ENCODE measurements around the gene BSN. TPM values are rescaled to one million over a fixed set of nuclear protein-coding genes. Genes with fewer than 3 reads are reported as not detected.

Gene BSN
- total RNA-seq, 5 donors from 2014 or later (not counting 1 experiment from before 2014, with no cell fraction given) = 0.08 to 0.44 (median 0.32) TPM

DNA sequence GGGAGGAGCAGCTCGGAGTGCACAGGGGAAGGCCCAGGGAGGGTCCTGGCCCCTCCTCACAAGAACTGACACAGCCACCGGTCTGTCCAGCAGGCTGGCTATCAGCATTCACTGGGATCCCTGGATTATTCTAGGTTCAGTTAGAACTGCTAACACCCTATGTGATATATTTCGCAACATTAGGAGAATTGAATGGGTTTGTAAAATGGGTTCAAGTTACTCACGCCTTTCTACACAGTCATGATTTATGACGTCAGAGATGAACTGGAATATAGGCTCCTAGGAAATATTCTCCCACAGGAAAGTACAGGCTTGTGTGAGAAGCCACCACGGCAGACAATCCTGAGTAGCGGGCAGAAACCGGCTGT lies 969 bp upstream of the BSN start:
- 80% methylated on average over 2 of the region's 8 CpGs for WGBS (ENCODE audit: insufficient coverage)
- no peak overlapping the region for H3K27ac ChIP-seq (ENCODE audit: low read length)
- no peaks in the 10 kb centered on the region for H3K9me3 Mint-ChIP-seq
- H3K27me3 Mint-ChIP-seq = peaks cover 27 to 60% of the 10 kb centered on the region in 2 donors
- peaks cover 13 to 59% of the 10 kb centered on the region in 2 experiments for H3K27me3 ChIP-seq (replicated peaks in 1 of 2; ENCODE audit: control insufficient read depth in 2 of 2, extremely low read depth in 1 of 2, insufficient read depth in 2 of 2, low read length in 1 of 2)
- POLR2A ChIA-PET = no interaction called here
- H3K4me3 ChIP-seq (ENCODE audit: control insufficient read depth in 1 of 2, extremely low read depth in 1 of 2, low read length in 1 of 2) = no peak overlapping the region
- CTCF ChIA-PET = interaction anchor here in 1 of 2 donors (0.5 kb wide), 2 partner anchors 119 to 888 kb away, joined by 3 to 4 read pairs; no protein-coding TSS in a partner anchor
- H3K36me3 Mint-ChIP-seq = no peaks in the 10 kb centered on the region
- peaks cover 9 to 26% of the 10 kb centered on the region in 2 experiments for H3K4me1 ChIP-seq (ENCODE audit: control insufficient read depth in 1 of 2, extremely low read depth in 1 of 2, insufficient read depth in 2 of 2, low read length in 2 of 2)
- H3K4me1 Mint-ChIP-seq = peaks cover 17 to 29% (median 18%) of the 10 kb centered on the region in 3 donors
- H3K9me3 ChIP-seq = no peaks in the 10 kb centered on the region
- H3K27ac Mint-ChIP-seq = no peak overlapping the region
- no peak for ATAC-seq (replicated peaks in 1 of 4)
- DNase-seq = no peak
- H3K36me3 ChIP-seq (ENCODE audit: control insufficient read depth in 2 of 2, extremely low read depth in 1 of 2, insufficient read depth in 1 of 2, low read length in 1 of 2) = no peaks in the 10 kb centered on the region
- H3K4me3 Mint-ChIP-seq = peak overlapping the region; percentile 81 to 89 (median 82)

DNA sequence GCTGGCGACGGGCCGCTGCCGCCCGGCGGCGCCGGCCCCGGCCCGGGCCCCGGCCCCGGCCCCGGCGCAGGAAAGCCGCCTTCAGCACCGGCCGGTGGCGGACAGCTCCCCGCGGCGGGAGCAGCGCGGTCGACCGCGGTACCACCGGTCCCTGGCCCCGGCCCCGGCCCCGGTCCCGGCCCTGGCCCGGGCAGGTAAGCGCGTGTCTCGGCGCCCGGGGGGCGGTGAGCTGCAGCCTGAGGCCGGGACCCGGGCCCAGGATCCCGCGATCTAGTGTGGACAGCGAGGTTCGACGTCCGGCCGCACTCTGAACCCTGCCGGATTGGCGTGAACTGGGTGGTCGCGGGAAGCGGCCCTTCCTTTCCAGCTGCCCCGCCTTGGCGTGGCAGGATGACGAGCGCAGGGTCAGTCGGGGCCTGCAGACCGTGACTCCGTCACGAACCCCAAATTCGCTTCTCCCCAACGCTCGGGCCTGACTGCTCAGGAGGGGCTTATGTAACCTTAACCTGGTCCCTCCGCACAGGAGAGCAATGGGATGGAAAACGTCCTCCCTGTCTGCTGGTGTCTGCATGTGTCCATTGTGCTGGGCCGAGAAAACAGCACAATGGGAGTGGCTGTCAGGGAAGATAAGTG lies 472 bp downstream of the BSN start:
- Mint-ChIP-seq H3K4me1 (peaks cover 17 to 29% (median 18%) of the 10 kb centered on the region in 3 donors), H3K36me3 (no peaks in the 10 kb centered on the region), H3K4me3 (peak overlapping the region; percentile 61 to 89 (median 70)), H3K27ac (no peak overlapping the region), H3K27me3 (peaks cover 34 to 62% of the 10 kb centered on the region in 2 donors), H3K9me3 (peaks cover 0 to 6% (median 6%) of the 10 kb centered on the region in 3 donors)
- CTCF ChIA-PET = interaction anchor here in 1 of 2 donors (1.8 kb wide), 1 partner anchor 15 kb away, joined by 8 read pairs; no protein-coding TSS in a partner anchor
- ATAC-seq (replicated peaks in 1 of 4) (peak; percentile 76 to 83 (median 80)), DNase-seq (peak in 14 of 35 experiments; percentile 7 to 74 (median 37))
- Histone ChIP-seq H3K27ac (ENCODE audit: low read length) (no peak overlapping the region), H3K9me3 (no peaks in the 10 kb centered on the region), H3K4me1 (ENCODE audit: control insufficient read depth in 1 of 2, extremely low read depth in 1 of 2, insufficient read depth in 2 of 2, low read length in 2 of 2) (peaks cover 9 to 26% of the 10 kb centered on the region in 2 experiments), H3K4me3 (ENCODE audit: control insufficient read depth in 1 of 2, extremely low read depth in 1 of 2, low read length in 1 of 2) (peak overlapping the region; percentile 14 to 58), H3K36me3 (ENCODE audit: control insufficient read depth in 2 of 2, extremely low read depth in 1 of 2, insufficient read depth in 1 of 2, low read length in 1 of 2) (no peaks in the 10 kb centered on the region), H3K27me3 (replicated peaks in 1 of 2; ENCODE audit: control insufficient read depth in 2 of 2, extremely low read depth in 1 of 2, insufficient read depth in 2 of 2, low read length in 1 of 2) (peaks cover 13 to 47% of the 10 kb centered on the region in 2 experiments)
- POLR2A ChIA-PET = no interaction called here
- WGBS (ENCODE audit: insufficient coverage) = 3% methylated on average over 66 of the region's 66 CpGs

DNA sequence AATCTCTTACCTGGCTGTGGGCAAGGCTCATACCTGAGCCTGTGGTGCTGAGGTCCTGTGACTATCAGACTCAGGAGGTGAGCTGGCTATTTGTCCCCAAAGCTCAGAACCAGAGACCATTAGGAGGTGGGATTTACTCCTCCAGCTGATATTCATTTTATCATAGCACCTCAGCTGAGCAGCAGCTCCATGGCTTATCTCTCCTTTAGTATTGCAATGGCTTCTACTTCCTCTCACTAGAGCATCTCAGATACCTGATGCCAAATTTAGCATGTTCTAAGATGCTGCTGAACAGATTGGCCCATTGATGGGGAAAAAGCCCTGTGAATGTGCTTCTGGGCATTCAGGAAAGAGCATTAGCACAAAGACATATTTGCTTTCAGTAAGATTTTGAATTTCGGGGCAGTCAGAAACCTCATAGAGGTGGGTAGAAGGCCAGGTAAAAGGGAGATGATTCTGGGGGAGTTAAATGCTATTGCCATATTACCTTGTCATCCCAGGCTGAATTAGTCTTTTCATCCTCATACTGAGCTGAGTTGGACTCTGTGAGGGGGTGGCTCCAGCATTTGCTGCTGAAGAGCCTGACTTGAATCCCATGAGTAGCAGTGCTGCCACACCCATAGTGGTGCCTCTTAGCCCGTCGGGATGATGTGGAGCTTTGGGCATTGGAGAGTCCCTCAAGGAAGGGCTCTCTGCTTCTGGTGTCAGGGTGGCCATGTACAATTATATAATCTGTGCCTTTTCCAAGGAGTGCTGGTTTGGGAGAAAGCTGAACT lies 2.4 kb downstream of the BSN start:
- DNase-seq = no peak
- 100% methylated on average over 1 of the region's 3 CpGs for WGBS (ENCODE audit: insufficient coverage)
- ATAC-seq (replicated peaks in 1 of 4) = no peak

DNA sequence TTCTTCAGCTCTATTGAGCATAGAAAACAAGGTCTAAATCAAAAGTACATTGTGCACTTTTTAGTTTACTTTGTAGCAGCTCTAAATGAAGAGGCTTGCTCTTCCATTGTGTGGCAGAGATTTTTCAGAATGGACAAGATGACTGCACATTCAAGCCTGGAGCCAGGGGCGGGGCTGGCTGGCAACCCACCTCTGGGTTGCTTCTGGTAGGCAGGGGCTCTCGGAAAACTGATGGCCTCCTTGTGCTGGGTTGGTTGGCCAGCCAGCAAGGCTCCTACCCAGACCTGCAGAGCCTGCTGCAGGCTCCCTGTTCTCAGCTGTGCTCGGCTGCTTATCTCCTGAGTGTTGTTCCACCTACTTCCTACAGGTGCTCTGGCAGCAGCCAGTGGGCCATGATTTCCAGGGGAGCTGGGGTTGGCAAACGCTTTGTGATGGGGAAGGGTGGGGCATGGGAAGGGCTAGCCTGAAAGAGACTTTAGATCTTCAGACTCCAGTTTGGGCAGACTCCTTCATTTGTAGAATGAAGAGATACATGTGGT lies 8.8 kb downstream of the BSN start:
- H3K27me3 Mint-ChIP-seq = peaks cover 31 to 34% of the 10 kb centered on the region in 2 donors

More for the DNA sequence above, 2.4 kb downstream of the BSN start:
- H3K9me3 Mint-ChIP-seq = peaks cover 0 to 6% (median 6%) of the 10 kb centered on the region in 3 donors
- Histone ChIP-seq H3K4me1 (ENCODE audit: control insufficient read depth in 1 of 2, extremely low read depth in 1 of 2, insufficient read depth in 2 of 2, low read length in 2 of 2) (peaks cover 9 to 26% of the 10 kb centered on the region in 2 experiments), H3K9me3 (no peaks in the 10 kb centered on the region), H3K36me3 (ENCODE audit: control insufficient read depth in 2 of 2, extremely low read depth in 1 of 2, insufficient read depth in 1 of 2, low read length in 1 of 2) (no peaks in the 10 kb centered on the region), H3K27ac (ENCODE audit: low read length) (no peak overlapping the region), H3K27me3 (replicated peaks in 1 of 2; ENCODE audit: control insufficient read depth in 2 of 2, extremely low read depth in 1 of 2, insufficient read depth in 2 of 2, low read length in 1 of 2) (peaks cover 13 to 55% of the 10 kb centered on the region in 2 experiments), H3K4me3 (ENCODE audit: control insufficient read depth in 1 of 2, extremely low read depth in 1 of 2, low read length in 1 of 2) (no peak overlapping the region)
- H3K4me1 Mint-ChIP-seq = peaks cover 14 to 25% (median 17%) of the 10 kb centered on the region in 3 donors
- H3K27me3 Mint-ChIP-seq = peaks cover 36 to 64% of the 10 kb centered on the region in 2 donors
- H3K4me3 Mint-ChIP-seq = no peak overlapping the region
- POLR2A ChIA-PET = no interaction called here
- CTCF ChIA-PET = interaction anchor here (0.5 to 0.6 kb wide), 3 partner anchors 8 to 115 kb away, joined by 3 to 7 read pairs (median 4); no protein-coding TSS in a partner anchor
- no peaks in the 10 kb centered on the region for H3K36me3 Mint-ChIP-seq
- H3K27ac Mint-ChIP-seq = no peak overlapping the region

DNA sequence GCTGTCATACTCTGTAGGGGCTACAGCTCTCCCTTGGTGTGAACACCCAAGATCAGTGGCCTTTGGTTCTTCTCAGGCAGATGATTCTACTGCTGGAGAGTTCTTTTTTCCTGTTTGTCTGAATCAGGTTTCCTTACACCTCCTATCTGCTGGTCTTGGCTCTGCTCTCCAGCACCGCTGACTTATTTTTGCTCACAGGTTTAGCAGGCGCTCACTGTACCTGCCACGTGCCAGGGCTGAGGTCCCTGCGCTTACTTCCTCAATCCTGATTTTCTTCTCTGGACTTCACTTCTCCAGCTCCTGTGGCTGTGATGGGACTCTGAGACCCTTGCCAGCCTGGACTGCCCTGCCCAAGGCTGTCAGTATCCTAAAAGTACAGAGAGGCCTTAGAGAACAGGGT lies 9.5 kb downstream of the BSN start:
- WGBS (ENCODE audit: insufficient coverage) = 93% methylated on average over 3 of the region's 4 CpGs

More for the DNA sequence above, 8.8 kb downstream of the BSN start:
- ATAC-seq (replicated peaks in 1 of 4) = no peak
- H3K4me3 Mint-ChIP-seq = no peak overlapping the region
- H3K27me3 ChIP-seq (replicated peaks in 1 of 2; ENCODE audit: control insufficient read depth in 2 of 2, extremely low read depth in 1 of 2, insufficient read depth in 2 of 2, low read length in 1 of 2) = peaks cover 0 to 26% of the 10 kb centered on the region in 2 experiments
- no peaks in the 10 kb centered on the region for H3K36me3 Mint-ChIP-seq
- POLR2A ChIA-PET = no interaction called here
- no peak overlapping the region for H3K27ac Mint-ChIP-seq
- no peaks in the 10 kb centered on the region for H3K36me3 ChIP-seq (ENCODE audit: control insufficient read depth in 2 of 2, extremely low read depth in 1 of 2, insufficient read depth in 1 of 2, low read length in 1 of 2)
- H3K27ac ChIP-seq (ENCODE audit: low read length) = no peak overlapping the region
- 75% methylated on average over 3 of the region's 4 CpGs for WGBS (ENCODE audit: insufficient coverage)
- CTCF ChIA-PET = interaction anchor here in 1 of 2 donors (0.6 kb wide), 1 partner anchor 55 kb away, joined by 5 read pairs; no protein-coding TSS in a partner anchor
- peaks cover 0 to 6% (median 6%) of the 10 kb centered on the region in 3 donors for H3K9me3 Mint-ChIP-seq
- no peaks in the 10 kb centered on the region for H3K4me1 ChIP-seq (ENCODE audit: control insufficient read depth in 1 of 2, extremely low read depth in 1 of 2, insufficient read depth in 2 of 2, low read length in 2 of 2)
- H3K9me3 ChIP-seq = no peaks in the 10 kb centered on the region
- no peak overlapping the region for H3K4me3 ChIP-seq (ENCODE audit: control insufficient read depth in 1 of 2, extremely low read depth in 1 of 2, low read length in 1 of 2)
- DNase-seq = no peak
- H3K4me1 Mint-ChIP-seq = no peaks in the 10 kb centered on the region

DNA sequence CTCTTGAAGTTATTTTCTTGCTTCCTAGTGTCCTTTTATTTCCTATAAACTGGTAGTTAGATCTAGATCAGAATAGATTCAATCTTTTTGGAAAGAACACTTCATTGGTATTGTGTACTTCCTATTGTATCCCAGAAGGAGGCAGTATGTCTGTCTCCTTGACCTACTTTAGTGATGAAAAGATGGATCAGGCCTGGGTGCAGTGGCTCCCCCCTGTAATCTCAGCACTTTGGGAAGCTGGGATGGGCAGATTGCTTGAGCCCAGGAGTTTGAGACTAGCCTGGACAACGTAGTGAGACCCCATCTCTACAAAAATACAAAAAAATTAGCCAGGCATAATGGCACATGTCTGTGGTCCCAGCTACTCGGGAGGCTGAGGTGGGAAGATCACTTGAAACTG lies 12.0 kb downstream of the BSN start:
- H3K27ac Mint-ChIP-seq = no peak overlapping the region
- ChIA-PET POLR2A (no interaction called here), CTCF (interaction anchor here in 1 of 2 donors (1.0 kb wide), 1 partner anchor 29 kb away, joined by 3 read pairs; no protein-coding TSS in a partner anchor)
- no peak overlapping the region for H3K4me3 Mint-ChIP-seq
- Histone ChIP-seq H3K4me3 (ENCODE audit: control insufficient read depth in 1 of 2, extremely low read depth in 1 of 2, low read length in 1 of 2) (no peak overlapping the region), H3K36me3 (ENCODE audit: control insufficient read depth in 2 of 2, extremely low read depth in 1 of 2, insufficient read depth in 1 of 2, low read length in 1 of 2) (no peaks in the 10 kb centered on the region), H3K27ac (ENCODE audit: low read length) (no peak overlapping the region), H3K9me3 (no peaks in the 10 kb centered on the region), H3K4me1 (ENCODE audit: control insufficient read depth in 1 of 2, extremely low read depth in 1 of 2, insufficient read depth in 2 of 2, low read length in 2 of 2) (no peaks in the 10 kb centered on the region), H3K27me3 (replicated peaks in 1 of 2; ENCODE audit: control insufficient read depth in 2 of 2, extremely low read depth in 1 of 2, insufficient read depth in 2 of 2, low read length in 1 of 2) (peaks cover 0 to 19% of the 10 kb centered on the region in 2 experiments)
- H3K4me1 Mint-ChIP-seq = no peaks in the 10 kb centered on the region
- H3K9me3 Mint-ChIP-seq = no peaks in the 10 kb centered on the region
- no peaks in the 10 kb centered on the region for H3K36me3 Mint-ChIP-seq
- no peak for ATAC-seq (replicated peaks in 1 of 4)
- WGBS (ENCODE audit: insufficient coverage) = no CpG with 5 or more reads among the region's 2 CpGs
- no peak for DNase-seq
- H3K27me3 Mint-ChIP-seq = peaks cover 11 to 16% of the 10 kb centered on the region in 2 donors

More for the DNA sequence above, 9.5 kb downstream of the BSN start:
- no peak overlapping the region for H3K4me3 Mint-ChIP-seq
- H3K27ac ChIP-seq (ENCODE audit: low read length) = no peak overlapping the region
- H3K36me3 Mint-ChIP-seq = no peaks in the 10 kb centered on the region
- H3K4me1 ChIP-seq (ENCODE audit: control insufficient read depth in 1 of 2, extremely low read depth in 1 of 2, insufficient read depth in 2 of 2, low read length in 2 of 2) = no peaks in the 10 kb centered on the region
- H3K27ac Mint-ChIP-seq = no peak overlapping the region
- H3K4me3 ChIP-seq (ENCODE audit: control insufficient read depth in 1 of 2, extremely low read depth in 1 of 2, low read length in 1 of 2) = no peak overlapping the region
- no peaks in the 10 kb centered on the region for H3K9me3 ChIP-seq
- ATAC-seq (replicated peaks in 1 of 4) (no peak), DNase-seq (no peak)
- no peaks in the 10 kb centered on the region for H3K4me1 Mint-ChIP-seq
- ChIA-PET POLR2A (no interaction called here), CTCF (interaction anchor here in 1 of 2 donors (0.6 kb wide), 1 partner anchor 56 kb away, joined by 5 read pairs; no protein-coding TSS in a partner anchor)
- peaks cover 0 to 26% of the 10 kb centered on the region in 2 experiments for H3K27me3 ChIP-seq (replicated peaks in 1 of 2; ENCODE audit: control insufficient read depth in 2 of 2, extremely low read depth in 1 of 2, insufficient read depth in 2 of 2, low read length in 1 of 2)
- H3K27me3 Mint-ChIP-seq = peaks cover 27 to 28% of the 10 kb centered on the region in 2 donors
- H3K9me3 Mint-ChIP-seq = peaks cover 0 to 6% (median 6%) of the 10 kb centered on the region in 3 donors
- H3K36me3 ChIP-seq (ENCODE audit: control insufficient read depth in 2 of 2, extremely low read depth in 1 of 2, insufficient read depth in 1 of 2, low read length in 1 of 2) = no peaks in the 10 kb centered on the region

All from T-cell (primary cell).